ENCODE results near the gene TBC1D25. TPM values are rescaled to one million over a fixed set of nuclear protein-coding genes. Genes with fewer than 3 reads are reported as not detected.
A peak's percentile ranks its signal among the peaks of the same experiment; 100 is the strongest.

TBC1D25 gene
- polyA plus RNA-seq, 10 donors = 6.8 to 10.1 (median 8.4) TPM

DNA sequence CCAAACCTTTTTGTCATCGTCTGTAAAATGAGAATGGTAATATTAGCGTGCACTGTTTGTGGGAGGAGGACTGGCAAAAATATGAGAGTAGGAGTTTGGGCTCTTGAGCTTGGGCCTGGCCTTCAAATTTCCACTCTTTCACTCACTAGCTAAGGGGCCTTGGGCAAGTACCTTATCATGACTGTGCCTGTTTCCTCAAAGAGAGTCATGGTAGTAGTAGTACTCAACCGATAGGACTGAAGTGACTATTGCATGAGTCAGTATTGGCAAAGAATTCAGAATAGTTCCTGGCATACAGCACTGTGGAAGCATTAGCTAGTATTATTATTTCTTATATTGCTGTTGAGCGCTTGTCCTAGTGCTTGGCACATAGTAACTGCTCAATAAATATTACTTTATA is 18.8 kb downstream of the TBC1D25 start:
- peak in 1 of 3 donors; percentile 26 for DNase-seq

DNA sequence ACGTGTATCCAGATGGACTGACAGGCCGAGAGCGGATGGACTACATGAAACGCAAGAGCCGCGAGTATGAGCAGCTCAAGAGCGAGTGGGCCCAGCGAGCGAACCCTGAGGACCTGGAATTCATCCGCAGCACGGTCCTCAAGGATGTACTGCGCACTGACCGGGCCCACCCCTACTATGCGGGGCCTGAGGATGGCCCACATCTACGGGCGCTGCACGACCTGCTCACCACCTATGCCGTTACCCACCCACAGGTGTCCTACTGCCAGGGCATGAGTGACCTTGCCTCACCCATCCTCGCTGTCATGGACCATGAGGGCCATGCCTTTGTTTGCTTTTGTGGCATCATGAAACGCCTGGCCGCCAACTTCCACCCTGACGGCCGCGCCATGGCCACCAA is 20.1 kb downstream of the TBC1D25 start:
- DNase-seq = no peak

DNA sequence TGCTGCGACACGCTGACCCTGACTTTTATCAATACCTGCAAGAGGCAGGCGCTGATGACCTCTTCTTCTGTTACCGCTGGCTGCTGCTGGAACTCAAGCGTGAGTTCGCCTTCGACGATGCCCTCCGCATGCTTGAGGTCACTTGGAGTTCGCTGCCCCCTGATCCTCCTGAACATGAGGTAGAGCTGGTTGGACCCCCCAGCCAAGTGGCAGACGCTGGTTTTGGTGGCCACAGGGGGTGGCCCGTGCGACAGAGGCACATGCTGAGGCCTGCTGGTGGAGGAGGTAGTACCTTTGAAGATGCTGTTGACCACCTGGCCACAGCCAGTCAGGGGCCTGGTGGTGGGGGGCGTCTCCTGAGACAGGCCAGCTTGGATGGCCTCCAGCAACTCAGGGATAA is 20.5 kb downstream of the TBC1D25 start:
- DNase-seq = no peak

DNA sequence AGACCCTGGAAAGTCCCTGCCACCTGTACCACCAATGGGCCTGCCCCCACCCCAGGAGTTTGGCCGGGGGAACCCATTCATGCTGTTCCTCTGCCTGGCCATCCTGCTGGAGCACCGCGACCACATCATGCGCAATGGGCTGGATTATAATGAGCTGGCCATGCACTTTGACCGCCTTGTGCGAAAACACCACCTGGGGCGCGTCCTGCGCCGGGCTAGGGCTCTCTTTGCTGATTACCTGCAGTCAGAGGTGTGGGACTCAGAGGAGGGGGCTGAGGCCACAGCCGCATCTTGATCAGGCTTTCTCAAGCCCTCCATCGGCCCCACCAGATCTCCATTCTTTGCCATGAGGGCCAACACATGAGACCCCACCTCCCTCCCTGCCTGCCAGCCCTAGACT is 21.2 kb downstream of the TBC1D25 start:
- no peak for DNase-seq

DNA sequence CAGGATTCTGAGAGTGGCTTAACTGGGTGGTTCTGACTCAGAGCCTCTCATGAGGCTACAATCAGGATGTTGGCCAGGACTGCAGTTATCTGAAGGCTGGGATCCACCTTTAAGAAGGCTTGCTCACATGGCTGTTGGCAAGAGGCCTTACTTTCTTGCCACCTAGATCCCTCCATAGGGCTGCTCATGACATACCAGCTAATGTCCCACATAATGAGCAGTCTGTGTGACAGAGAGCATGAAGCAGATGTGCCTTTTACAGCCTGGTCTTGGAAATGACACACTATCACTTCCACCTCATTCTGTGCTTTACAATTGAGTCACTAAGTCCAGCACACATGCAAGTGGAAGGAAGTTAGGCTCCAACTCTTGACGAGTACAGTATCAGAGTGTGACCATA is 30.4 kb downstream of the TBC1D25 start:
- no peak for DNase-seq

DNA sequence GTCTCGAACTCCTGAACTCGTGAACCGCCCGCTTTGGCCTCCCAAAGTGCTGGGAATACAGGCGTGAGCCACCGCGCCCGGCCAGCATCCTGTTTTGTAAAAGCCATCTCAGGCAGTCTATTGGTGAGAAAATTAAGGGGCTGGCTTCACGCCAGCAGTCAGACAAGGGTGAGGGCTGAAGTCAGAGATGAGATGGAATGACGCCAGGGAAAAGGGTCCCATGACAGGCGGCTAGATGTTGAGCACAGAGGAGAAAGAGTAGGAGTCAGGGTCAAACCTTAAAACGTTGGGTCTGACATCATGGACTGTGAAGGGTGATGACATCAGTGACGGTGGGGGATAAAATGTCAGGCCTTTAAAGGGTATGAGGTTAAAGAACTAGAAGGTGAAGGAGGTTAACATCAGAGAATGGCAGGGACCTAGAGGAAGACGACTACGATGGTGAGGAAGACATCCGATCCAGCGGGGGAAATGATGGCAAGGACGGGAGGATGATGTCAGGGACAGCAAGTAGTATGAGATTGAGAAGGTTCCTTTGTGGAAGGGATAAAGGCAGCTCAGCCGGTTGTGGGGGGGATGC is 34.3 kb downstream of the TBC1D25 start:
- DNase-seq = no peak

DNA sequence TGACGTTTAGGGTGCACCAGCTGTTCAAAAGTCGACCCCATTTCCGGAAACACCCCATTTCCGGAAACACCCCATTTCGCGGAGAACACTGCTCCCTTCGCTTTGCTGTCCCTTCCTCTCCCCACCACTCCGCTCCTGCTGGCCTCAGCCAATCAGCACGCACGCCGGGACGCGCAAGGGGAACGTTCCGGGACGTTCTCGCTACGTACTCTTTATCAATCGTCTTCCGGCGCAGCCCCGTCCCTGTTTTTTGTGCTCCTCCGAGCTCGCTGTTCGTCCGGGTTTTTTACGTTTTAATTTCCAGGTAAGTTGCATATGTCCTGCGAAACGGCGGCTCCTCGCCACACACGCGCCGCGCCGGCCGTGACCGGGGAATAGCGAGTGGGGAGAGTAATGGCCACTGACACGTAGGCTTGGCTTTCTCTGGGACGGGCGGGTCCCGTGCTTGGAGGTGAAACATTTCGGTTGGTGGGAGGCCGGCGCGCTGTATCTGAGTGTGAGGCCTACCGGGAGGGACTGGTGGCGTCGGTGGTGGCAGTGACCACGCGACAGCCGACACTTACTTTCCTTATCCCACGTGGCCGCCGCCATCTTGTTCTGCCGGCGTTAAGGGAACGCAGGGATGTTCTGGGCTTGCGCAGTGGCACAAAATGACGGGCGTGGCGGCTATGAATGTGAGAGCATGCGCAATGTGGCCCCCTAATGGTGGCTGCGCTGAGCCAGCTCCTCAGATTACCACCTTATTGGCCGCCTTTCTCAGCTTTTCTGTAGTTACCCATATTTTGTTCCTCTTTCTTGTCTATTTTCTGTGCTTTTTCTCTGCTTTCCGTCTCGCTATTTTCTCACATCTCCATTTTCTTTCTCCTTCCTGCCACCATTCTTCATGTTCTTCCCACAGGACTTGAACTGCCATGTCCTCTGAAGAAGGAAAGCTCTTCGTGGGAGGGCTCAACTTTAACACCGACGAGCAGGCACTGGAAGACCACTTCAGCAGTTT is 35.1 kb downstream of the TBC1D25 start, which contains the start of gene RBM3:
Gene RBM3 (plus strand): TSS at position 215 of the 997 bp plus-strand sequence. CDS start 697 bp downstream, at position 912.
- peak; percentile 93 to 96 (median 93) for DNase-seq

DNA sequence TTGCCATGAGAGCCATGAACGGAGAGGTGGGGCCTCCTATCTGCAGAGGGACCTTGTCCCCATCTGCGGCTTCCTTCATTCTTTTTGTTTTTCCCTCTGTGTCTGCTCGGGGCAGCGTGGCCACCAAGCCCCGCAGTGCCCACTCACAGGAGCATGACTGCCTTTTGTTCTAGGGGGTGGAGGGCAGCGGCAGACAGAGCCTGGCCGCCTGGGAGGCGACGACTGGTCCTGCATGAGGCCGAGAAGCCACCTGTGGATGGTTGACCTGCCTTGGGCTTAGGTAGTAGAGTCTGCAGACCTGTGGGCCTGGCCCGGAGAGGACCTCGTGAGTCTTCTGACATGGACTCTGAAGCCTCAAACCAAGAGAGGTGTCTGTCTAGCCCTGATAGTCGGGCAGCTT is 36.1 kb downstream of the TBC1D25 start:
- DNase-seq = no peak

DNA sequence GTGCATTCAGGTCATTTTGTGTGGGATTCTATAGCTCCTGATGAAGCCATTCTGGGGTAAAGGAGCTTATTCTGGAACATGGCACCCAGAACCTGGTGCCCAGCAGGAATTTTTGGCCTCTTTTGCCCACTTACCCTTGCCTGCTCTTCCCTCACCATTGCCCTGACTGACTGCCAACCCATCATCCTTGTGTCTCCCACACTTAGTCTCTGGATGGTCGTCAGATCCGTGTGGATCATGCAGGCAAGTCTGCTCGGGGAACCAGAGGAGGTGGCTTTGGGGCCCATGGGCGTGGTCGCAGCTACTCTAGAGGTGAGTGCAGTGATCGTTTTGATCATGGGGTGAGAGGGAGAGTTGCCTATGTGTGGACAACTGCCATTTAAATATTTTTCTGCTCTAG is 36.6 kb downstream of the TBC1D25 start:
- no peak for DNase-seq

DNA sequence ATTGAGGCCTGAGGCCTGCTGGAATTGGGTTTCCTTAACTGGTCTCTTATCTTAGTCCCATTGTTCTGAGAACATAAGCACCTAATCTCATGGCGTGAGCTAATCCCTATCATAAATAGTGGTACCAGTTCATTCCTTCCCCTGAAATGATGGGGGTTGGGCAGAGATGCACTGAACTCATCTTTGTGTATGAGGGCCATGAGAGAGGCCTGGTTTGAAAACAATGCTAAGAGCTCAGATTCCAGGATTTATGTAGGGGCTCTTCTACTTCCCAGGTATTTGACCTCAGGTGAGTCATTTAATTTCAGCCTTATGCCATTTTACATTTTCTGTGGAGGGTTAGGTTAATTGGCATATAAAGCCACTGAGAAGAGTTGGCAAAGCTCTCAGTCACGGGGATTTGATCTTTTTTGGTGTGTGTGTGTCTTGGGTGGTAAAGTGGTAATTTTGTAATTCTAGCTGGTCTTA is 39.2 kb downstream of the TBC1D25 start:
- DNase-seq = no peak

DNA sequence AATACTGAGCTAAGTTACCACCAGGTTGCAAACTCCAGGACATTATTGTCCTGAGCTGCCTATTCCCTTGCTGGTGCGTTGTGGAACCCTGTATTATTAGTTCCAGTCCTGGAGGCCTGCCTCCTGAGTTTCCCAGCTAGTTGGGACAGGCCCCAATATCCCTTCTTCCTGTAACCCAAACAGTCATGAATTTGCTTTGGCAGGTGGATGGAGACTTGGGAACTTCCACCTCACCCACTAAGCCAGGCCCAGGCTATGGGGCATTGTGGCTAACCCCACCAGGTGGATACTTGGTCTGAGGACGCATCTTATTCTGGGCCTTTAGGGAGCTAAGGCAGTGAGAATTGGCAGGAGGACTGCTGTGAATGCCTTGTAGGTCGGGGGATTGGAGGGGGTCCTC is 39.7 kb downstream of the TBC1D25 start:
- no peak for DNase-seq

DNA sequence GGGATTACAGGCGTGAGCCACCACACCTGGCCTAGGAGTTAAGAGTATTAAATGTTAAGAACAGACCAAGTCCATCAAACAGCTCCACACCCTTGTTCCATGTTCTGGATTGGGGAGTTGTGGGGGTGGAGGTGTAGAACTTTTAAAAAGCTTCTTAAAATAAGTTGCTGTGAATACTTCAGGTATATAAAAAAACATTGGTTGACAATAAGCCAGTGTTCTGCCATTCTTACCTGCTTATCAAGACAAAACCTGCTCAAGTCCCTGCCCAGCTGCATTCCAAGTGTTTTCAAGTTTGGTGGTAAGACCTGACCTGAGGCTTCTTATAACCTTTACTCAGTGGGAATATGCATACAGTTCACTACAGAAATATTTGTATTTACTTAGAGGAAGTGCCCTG is 41.1 kb downstream of the TBC1D25 start:
- DNase-seq = no peak

DNA sequence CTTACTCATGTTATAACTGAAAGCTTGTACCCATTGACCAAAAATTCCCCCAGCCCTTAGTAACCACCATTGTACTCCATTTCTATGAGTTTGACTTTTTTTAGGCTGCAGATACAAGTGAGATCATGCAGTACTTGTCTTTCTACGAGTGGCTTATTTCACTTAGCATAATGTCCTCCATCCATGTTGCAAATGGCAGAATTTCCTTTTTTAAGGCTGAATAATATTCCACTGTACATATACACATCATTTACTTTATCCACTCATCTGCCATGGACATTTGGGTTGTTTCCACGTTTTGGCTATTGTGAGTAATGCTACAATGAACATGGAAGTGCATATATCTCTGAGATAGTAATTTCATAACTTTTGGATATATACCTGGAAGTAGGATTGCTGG is 45.2 kb downstream of the TBC1D25 start:
- no peak for DNase-seq

DNA sequence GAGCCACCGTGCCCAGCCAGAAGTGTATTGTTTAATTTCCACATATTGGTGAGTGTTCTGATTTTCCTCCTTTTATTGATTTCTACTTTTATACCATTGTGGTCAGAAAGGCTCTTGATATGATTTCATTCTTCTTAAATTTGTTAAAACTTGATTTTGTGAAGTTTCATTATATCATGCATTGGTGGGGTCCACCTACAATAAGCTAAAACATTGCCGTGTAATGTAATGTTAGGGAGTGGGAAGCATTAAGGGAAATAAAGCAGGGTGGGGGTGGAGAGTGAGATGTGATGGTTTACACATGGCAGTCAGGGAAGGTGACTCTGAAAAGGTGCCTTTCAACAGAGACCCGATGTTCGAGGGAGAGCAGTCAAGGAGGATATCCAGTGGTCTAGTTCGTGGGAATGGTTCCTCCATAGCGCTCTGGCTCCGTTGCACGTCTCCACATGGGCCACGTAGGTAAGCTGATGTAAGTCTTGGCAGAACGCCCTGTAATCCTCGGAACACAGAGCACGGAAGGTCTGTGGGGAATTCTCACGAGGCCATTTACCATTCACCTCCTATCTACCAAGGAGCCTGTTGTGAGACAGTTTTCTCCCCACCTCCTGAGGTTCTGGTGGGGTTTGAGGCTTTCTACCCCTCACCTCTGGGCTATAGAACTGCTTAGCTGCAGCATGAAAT is 50.1 kb downstream of the TBC1D25 start:
- DNase-seq = no peak

DNA sequence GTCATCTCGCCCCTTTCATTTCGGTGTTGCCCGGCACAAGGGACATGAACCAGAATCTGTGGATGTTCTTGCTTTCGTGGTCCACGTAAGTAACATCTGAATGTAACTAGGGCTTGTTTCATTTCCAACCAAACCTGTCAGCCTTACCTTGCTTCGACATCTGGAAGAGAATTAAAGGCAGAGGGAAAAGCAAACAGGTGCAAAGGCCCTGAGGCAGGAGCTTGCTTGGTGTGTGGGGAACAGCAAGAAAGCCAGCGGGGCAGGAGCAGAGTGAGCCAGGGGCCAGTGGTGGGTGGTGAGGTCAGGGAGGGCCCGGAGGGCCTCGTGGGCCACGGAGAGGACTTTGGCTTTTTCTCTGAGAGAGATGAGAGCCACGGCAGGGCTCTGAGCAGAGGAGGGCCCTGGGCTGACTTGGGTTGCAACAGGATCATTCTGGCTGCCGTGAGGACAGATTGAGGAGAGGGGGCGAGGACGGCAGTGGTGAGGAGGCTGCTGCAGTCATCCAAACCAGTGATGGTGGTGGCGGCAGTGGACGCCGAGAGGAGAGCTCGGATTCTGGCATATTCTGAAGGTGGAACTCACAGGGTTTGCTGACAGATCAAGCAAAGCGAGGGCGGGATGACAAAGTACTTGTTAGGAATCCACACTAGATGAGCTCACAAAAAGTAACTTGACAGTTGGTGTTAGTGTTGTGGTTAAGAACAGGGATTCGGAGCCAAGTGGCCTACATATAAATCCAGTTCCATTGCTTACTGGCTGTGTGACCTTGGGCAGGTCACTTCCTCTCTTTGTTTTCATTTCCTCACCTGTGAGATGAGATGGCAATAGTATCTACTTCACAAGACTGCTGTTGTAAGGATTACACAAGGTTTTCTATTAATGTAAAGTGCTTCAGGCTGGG is 50.9 kb downstream of the TBC1D25 start:
- DNase-seq = no peak

DNA sequence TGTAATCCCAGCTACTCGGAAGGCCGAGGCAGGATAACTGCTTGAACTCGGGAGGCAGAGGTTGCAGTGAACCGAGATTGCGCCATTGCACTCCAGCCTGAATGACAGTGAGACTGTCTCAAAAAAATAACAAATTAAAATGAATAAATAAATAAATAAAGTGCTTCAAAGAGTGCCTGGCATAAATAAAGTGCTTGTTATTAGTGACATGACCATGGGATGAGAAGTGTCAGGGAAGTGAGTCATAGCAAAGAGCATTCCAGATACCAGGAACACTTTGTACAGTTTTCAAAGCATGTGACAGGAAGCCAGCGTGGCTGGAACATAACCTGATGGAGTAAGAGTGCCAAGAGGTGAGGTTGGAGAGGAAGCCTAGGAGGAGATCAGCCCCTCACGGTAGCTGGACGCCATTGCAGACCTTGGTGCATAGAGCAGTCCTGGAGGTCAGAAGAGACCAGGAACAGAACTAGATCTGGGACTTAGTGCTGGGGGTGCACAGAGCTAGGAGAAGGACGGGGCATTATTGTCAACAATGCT is 51.8 kb downstream of the TBC1D25 start:
- peak in 1 of 3 donors; percentile 36 for DNase-seq

DNA sequence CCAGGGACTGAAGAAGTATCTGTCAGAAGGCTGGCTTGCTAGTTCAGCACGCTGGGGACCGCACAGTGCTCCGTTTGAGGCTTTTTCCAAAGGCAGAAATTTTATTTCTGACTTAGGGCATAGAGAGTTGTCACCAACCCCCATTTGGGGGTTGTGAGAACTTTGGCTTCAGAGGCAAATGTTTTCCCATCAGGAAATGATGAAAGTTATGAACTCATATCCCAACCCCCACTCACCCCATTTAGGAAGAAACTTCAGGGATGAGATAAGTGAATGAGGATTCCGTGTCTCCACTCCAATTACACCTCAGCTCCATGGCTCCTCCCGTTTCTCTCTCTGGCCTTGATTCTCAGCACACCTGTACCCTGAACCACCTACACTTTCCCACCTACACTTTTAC is 53.5 kb downstream of the TBC1D25 start:
- DNase-seq = peak in 1 of 3 donors; percentile 14

DNA sequence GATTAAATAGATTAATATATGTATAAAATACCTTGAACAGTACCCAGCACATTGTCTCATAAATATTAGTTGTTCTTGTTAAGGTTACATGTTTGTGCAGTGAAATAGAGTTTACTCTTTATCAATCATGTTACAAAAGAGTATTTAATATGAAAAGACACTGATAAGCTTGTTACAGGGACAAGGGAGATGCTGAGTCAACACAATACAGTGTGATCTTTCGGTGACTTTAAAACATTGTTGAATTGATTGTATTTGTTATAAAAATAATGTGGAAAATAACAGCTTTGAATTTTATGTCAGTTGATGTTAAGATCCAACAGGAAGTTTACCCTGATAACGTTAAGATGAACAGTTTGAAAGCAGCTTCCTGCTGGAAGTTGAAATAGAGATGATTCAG is 56.4 kb downstream of the TBC1D25 start:
- no peak for DNase-seq

DNA sequence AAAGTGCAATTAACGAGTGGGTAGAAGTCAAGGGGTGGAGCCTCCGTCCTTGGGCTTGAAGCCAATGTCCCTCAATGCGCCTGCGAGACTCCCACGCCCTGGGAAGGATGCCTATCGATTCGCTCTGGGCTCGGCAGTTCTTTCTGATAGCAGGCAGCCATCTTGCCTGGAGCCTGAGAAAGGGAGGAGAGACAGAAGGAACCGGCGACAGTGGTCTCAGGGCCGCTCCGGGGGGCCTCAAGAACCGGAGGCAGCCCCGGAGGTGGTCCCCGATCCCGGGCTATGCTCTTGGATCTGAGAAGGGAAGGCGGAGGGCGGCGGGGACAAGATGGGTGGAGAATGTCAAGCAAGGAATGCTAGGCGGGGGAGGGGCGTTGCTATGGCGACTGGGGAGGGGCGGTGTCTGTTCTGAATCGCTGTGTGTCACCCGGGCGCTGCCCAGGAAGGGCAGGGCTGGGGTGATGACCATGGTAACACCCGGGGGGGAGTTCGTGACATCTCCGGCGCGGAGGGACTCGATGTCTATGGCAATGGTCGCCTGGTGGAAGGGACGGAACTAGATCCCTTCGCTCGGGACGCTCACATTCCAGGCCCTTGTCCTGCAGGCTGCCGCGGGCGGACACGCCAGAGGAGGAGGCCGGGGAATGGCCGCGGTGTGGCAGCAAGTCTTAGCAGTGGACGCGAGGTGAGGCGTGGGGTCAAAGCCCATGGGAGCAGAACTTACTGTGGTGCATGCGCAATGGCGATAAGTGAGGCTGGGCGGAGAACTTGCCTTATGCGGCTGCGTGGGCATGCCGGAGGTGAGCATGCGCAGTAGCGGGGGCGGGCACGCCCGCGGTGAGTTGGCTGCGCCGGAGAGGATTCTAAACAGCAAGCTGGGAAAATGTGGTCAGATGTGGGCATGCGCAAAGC is 58.1 kb downstream of the TBC1D25 start, which contains the start of gene WDR13:
Gene WDR13 (plus strand): TSS at position 140 of the 912 bp plus-strand sequence. CDS start 505 bp downstream, at position 645.
- DNase-seq = peak; percentile 90 to 97 (median 94)

DNA sequence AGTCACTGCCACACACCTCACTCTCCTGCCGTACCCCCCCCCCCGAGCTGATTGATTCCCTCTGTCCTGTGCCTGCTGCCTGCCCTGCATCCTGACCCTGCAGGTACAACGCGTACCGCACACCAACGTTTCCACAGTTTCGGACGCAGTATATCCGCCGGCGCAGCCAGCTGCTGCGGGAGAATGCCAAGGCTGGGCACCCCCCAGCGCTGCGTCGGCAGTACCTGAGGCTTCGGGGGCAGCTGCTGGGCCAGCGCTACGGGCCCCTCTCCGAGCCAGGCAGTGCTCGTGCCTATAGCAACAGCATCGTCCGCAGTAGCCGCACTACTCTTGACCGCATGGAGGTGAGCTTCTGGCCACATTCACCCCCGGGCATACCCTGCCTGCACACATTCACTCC is 59.1 kb downstream of the TBC1D25 start:
- no peak for DNase-seq

Measured in muscle of back (tissue), 11 donors.